SH-SY5Y (cell line): ENCODE results near the gene NRG4.

Experiments used
- GATA2 ChIP-seq: IDR thresholded peaks from 2 replicates; pipeline ENCODE4 v1.6.1; 2011; ENCODE audit warnings: mild to moderate bottlenecking, low read depth, low read length
- GATA3 ChIP-seq: IDR thresholded peaks from 2 replicates; pipeline ENCODE4 v1.6.1; 2011; ENCODE audit warnings: low read depth, mild to moderate bottlenecking, low read length, moderate library complexity

DNA sequence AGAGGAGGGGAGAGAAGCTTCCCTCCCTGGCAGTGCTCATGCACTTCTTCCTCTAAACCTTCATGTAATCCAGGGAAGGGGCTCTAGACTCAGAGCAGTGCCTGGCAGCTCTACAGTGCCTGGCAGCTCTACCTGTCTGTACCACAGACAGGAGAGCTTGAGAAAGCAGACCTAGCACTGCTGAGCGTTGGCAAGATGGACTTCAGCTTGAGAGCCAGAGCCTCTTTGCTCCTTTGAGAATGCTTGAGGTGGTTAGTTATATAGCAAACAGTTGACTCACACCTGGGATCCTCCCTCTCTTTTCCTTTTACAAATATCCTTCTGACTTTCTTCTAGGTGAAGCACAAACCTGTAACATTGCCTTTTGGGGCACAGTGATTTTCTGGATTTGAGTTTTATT lies 87.6 kb downstream of the NRG4 start:
- no peak for TF ChIP-seq GATA2
- no peak for TF ChIP-seq GATA3
